ENCODE data around the gene FLG2.

FLG2 gene

DNA sequence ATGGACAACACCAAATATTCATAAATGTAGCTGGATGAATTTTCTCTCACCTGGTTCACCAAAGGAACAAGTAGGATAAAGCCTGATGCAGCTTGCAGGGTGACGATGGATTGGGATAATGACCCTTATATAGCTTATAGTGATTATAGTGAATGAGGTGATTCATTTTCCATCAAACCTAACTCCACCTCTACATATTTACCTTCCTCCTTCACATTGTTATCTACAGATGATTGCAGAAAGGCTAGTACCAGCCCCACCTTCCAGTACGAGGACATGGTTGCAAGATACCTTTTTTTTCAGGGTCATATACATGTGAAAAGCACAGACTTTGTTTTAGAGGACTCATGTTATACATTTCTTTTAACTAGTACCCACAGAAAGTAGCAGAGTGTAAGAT is at the start of gene FLG2:
Gene FLG2, minus strand, starts transcription at position 101 of the 400 bp plus-strand sequence. CDS start 1,122 bp downstream, outside the sequence.
- in situ Hi-C loops (cut with MboI; ENCODE audit: low sequenced_read_pairs): no loop called here

DNA sequence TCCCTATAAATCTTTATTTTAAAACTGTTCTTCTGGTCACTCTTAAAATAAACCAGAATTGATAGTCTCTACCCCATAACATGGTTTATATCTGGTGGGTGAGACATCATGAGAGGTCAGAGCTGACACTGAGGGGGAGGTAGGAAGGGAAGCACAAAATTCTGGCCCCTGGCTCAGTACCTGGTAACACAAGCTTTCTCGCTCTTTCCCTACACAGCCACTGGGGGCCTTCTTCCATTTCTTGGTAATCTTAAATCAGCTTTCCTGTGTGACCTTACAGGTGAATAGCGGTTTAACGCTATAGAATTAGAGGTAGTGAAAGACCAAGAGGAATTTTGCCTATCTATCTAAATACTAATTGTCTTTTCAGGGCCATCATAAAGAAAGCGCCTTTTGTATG is 48.9 kb upstream of the FLG2 start:
- in situ Hi-C loops (cut with MboI; ENCODE audit: low sequenced_read_pairs): no loop called here

DNA sequence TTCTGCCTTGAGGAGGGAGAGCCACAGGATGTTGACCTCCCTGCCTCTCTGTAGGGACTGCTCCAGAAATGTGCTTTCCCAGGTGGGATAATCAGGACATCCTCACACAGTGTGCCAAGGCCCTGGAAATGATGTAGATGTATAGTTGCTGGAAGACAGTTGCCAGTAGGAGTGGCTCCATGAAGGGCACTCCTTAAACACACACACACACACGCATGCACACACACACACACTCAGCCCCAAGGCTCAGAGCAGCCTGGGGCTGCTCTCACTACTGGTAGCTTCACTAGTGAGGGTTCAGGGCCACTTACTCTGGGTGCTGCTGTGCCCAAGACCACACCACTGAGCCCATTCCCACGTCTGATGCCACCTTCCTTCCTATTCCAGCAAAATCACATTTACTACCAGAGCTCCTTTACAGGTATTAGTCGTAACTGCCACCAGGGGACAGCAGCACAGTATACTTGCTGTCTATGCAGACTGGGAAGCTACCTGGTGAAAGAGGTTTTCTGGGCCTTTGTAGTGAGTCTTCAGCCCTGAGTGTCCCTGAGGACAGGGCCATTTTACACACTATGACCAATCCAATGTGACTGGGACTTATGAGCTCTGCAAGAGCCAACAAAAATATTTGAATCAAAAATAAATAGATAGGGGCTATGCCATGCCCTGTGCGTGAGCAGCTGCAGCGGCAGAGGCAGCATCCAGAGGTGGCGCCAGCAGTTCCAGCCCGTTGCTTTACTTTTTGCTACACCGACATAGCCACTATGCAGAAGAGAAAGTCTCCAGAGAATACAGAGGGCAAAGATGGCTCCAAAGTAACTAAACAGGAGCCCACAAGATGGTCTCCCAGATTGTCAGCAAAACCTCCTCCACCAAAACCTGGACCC is 39.2 kb upstream of the FLG2 start:
- in situ Hi-C loops (cut with MboI; ENCODE audit: low sequenced_read_pairs): no loop called here

DNA sequence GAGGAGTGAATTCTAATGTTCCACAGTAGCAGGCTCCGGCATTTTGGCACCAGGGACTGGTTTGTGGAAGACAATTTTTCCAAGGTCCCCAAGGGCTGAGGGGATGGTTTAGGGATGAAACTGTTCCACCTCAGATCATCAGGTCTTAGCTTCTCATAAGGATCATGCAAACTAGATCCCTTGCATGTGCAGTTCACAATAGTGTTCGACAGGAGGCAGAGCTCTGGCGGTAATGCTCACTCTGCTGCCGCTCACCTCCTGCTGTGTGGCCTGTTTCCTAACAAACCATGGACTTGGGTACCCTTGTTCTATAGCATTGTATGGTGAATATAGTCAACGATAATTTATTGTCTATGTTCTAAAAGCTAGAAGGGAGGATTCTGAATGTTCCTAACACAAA is 37.7 kb upstream of the FLG2 start:
- in situ Hi-C loops (cut with MboI; ENCODE audit: low sequenced_read_pairs): no loop called here

DNA sequence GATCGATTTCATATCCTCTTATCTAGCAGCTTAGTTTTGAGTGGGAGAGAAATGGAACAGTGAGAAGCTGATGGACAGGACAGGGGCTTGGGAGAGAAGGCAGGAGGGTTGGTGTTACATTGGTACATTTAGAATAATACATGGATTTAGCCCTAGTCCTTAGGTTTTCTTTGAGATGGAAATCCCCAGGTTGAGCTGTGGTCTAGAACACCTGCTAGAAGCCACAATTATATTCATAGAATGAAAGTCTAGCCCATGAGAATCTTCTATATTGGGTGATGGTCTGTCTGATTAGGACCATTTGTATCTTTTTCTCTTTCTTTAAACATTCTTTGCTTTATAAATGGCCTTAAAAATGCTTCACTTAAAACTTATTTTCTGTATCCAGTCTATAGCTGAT is 34.3 kb upstream of the FLG2 start:
- in situ Hi-C loops (cut with MboI; ENCODE audit: low sequenced_read_pairs): no loop called here

DNA sequence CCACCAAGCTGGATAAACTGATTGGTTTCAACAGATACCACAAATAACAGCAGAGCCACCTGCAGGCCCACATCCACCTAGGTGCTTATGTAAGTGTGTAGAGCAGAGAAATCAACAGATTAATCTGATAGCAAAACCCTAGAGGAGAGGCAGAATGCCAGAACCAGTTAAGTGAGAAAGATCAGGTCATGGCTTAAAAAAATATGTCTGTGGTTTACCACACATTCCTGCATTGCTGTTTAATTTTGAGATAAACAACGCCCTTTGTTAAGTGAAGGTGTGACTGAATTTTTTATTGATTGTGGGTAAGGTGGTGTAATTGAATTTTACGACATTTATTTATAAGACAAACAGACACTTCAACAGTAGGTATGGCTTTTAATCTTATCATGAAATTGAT is 33.1 kb upstream of the FLG2 start:
- in situ Hi-C loops (cut with MboI; ENCODE audit: low sequenced_read_pairs): no loop called here

DNA sequence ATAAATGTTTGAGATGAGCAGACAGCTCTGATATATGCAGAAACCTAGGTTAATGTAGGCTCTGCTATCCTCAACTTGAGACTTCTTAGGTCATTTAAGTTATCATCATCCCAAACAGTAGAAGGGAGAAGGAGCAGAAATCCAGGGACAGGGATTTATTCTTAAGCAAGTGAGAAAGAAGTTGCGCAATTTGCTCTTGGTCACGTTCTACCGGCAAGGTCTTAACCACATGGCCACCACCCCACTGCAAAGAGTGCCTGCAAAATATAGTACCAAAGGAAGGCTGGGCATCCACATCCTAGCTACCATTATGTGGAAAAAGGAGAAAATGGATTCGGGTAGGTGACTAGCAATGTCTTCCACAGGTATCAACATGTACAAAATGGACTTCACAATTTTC is 29.1 kb upstream of the FLG2 start:
- in situ Hi-C loops (cut with MboI; ENCODE audit: low sequenced_read_pairs): no loop called here

DNA sequence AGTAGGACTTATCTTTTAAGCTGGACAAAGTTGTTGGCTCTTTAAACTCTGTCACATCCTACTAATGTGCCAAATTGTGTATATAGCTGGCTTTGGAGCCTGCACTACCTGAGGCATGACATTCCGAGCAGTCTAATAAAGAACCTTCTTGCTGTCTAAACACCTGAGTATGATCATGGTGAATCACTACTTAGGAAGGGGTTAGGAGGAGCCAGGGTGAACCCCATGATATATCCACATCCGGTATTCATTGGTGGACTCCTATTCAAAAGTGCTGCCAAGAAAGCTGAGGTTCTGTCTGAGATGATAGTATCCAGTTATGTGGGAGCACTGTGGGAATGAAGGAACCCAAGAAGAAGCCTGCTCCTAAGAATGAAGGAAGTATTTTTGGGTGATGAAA is 27.1 kb upstream of the FLG2 start:
- in situ Hi-C loops (cut with MboI; ENCODE audit: low sequenced_read_pairs): no loop called here

DNA sequence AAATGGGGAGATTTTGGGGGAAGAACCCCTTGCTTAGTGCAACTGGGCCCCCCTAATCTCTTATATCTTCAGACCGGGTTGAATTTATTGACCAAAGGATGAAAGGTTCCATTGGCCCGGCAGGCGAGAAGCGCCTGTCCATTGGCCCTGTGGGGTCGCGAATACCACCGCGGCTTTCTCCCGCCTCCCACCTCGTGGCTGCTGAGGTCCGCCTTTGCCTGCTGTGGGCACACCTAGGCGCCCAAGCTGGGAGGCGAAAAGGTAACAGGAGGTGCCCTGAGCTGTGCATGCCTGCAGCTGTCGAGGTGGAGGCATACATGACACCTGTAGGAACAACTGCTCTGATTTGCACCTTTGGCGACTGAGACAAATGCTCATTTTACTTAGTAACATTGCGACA is 21.1 kb upstream of the FLG2 start:
- in situ Hi-C loops (cut with MboI; ENCODE audit: low sequenced_read_pairs): no loop called here

DNA sequence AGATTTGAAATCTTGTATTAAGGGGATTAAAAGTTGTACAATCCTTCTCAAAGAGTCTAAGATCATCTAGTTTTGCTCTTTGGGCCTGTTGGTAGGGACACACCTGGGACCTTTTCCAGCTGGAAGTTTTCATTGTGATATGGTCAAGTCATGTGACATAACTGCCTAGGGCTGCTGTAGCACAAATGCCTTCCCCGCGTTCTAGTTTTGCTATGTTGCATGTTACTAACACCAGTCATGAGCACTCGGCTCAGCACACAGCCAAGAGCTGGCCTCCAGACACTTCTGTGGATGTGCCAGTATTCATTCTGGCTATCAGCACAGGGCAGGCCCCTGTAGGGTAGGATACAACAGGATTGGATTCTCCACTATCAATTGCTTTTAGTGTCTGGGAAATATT is 14.6 kb upstream of the FLG2 start:
- in situ Hi-C loops (cut with MboI; ENCODE audit: low sequenced_read_pairs): no loop called here

DNA sequence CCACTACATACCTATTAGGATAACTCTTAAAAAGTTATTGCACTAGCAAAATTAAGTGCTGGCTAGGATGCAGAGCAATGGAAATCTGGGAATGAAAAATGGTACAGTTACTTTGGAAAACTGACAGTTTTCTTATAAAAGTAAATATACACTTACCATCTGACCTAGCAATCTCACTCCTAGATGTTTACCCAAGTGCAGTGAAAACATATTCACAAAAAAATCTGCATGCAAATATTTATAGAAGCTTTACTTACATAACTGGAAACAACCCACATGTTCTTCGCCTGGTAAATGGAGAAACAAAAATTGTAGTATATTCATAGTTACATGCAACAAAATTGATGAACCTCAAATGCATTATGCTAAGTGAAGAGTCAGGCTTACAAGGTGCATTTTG is 12.9 kb upstream of the FLG2 start:
- in situ Hi-C loops (cut with MboI; ENCODE audit: low sequenced_read_pairs): no loop called here

DNA sequence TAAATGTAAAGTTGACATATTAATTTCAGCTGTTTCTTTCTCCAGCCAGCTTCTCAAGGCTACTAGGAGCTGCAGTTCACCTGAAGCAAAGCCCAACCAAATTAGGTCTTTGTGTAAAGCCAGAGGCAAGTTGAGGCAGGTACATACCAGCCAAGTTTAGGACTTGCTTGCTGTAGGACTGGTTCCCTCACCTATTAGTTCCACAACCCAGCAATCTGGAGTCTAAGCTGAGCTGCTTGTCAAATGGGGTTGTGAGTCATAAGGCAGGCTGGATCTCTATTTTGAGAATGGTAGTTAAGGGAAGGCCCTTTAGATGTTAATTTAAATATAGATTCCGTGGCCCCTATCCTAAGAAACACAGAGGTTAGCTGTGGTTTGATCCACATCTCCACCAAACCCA is 7.6 kb upstream of the FLG2 start:
- in situ Hi-C loops (cut with MboI; ENCODE audit: low sequenced_read_pairs): no loop called here

DNA sequence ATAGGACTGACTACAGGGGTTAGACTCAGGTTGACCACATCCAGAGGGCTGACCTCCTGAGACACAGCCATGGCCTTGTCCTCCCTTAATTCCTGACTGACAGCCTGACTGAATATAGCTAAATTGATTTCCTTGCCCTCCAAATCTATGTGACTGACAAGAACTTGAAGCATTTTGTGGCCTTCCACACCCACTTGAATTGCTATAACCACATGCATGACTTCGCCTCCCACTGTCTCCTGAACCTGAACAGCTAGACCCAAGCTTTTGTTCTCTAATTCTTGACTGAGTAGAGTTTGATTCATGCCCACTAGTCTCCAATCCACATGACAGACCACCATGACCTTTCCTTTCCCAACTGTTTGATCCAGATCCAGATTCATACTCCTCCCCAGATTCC is 3.1 kb downstream of the FLG2 start:
- in situ Hi-C loops (cut with MboI; ENCODE audit: low sequenced_read_pairs): no loop called here

DNA sequence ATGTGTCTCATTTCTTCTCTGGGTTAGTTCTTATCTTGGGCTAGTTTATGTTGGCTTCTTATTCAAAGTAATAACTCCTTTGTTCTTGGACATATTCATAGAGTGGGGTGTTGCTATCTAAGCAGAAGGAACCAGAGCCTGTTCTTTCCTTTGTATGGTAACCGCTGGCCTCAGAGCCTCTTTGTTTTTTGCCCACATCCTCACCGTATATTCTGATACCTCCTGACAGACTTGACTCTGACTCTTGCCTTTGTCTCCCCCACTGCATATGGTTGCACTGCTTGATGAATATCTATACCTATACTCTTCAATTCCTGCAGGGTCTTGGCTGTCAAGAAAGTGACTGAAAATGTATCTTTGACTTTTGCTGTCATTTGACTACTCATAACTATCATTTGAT is 10.2 kb downstream of the FLG2 start:
- in situ Hi-C loops (cut with MboI; ENCODE audit: low sequenced_read_pairs): no loop called here

DNA sequence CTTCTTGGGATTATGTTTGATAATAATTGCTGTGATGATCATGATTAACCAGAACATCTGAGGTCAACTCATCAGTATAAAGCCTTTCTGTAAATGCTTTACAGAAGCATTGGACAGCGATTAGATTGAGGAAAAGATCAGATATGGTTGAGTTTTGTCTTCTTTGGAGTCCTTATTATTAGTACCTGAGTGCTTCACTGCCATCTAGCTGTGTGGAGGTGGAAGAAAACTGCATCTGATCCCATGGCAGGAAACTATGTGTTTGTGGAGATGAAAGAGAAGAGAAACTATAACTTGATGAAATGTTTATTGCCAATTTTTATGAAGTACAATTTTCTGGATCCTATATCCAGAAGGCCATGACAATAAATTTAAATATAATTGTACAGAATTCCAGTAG is 11.4 kb downstream of the FLG2 start:
- in situ Hi-C loops (cut with MboI; ENCODE audit: low sequenced_read_pairs): no loop called here

DNA sequence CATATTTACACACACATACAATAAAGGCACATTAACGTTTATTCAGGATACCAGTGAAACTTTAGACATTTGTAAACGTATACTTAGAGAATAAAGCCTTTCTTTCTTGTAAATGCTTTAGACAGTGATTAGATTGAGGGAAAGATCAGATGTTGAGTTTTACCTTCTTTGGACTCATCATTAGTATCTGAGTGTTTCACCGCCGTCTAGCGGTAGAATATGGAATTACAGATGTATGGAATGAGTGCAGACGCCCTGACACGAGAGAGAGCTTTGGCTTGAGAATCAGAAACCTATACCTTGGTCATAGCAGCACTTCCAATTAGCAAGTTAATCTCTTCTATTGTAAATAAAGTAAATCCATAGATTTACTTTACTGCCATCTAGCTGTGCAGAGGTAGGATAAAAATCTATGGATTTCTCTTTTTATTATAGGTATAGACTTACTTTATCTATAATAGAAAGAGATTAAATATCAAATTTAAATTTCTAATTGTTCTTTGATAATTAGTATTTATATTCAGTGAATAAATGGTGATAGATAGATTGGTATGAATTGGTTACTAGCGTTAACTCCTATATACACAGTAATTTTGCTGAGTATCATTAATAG is 12.6 kb downstream of the FLG2 start:
- in situ Hi-C loops (cut with MboI; ENCODE audit: low sequenced_read_pairs): no loop called here

DNA sequence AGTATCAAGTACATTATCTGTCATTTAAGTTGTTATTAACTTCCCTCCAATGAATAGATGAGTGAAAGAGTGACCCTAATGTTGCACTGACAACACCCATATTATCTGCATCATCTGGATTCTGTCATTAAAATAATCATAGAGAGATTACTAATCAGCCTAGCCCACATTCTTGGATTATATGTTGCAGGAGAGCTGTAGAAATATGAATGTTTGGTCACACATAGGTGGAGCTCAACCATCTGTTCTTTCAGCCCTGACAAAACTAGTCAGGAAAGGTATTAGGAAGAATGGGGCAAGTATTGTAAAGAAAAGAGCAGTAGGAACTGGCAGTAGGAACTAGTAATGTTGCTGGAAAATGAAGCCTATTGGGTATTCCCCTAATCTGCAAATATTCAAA is 15.4 kb downstream of the FLG2 start:
- in situ Hi-C loops (cut with MboI; ENCODE audit: low sequenced_read_pairs): no loop called here

DNA sequence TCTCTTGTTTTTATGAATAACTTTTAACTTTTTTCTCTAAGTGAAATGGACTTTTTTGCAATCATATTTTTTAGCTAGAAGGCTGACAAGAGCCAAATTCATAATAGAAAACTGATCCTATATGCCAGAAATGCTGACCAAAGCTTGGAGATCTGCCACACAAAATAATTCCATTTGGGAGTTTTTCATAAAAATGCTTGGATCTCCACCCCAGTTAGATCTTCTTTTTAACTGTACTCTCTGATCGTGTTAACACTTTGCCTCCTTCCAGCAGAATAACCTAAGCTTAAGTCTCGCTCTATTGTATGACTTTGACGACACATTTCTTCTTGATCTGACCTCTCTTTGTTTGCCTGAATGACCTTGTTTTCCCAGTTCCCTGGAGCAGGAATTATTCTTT is 16.8 kb downstream of the FLG2 start:
- in situ Hi-C loops (cut with MboI; ENCODE audit: low sequenced_read_pairs): no loop called here

DNA sequence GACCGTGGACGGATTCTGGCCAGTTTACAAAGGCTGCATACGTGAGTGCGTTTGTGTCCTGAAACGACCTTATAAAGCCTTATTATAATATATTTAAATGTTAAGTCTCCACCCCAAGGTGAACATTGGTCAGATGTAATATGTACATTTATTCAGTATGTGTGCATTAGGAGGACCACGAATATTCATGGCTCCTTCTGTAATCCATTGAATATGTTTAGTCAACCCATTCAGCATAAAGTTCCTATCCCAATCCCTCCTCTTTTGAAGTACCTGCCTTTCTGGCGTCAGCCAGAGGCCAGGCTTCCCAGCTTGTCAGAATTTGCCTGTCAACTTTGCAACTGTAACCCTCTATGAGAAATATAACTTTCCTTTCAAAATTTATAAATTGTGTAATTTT is 24.4 kb downstream of the FLG2 start:
- in situ Hi-C loops (cut with MboI; ENCODE audit: low sequenced_read_pairs): no loop called here

DNA sequence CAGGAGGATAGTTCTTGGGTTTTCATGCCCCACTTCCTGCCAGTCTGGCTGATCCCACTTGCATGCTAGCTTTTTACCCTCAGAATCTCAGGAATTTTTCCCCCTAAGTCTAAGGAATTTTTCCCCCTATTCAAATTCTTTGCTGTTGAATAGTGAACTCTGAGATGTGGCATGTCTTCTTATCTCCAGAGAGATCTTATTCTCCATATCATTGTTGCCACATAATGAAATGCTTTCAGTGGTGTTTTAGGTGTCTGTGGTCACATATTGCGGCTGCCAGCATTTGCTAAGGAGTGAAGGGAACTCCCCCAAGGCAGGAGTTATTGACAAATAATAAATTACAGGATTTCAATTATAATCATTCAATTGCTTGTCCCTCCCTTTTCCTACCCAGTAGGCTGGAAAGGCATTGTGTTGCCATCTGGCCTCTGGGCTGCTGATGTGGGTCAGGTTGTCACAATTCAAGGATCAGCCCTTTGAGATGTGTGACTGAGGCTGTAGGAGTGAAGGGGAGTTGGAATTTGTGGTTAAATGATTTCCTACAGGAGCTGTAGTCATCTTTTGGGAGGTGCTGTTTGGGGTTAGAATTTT is 30.9 kb downstream of the FLG2 start:
- in situ Hi-C loops (cut with MboI; ENCODE audit: low sequenced_read_pairs): no loop called here

DNA sequence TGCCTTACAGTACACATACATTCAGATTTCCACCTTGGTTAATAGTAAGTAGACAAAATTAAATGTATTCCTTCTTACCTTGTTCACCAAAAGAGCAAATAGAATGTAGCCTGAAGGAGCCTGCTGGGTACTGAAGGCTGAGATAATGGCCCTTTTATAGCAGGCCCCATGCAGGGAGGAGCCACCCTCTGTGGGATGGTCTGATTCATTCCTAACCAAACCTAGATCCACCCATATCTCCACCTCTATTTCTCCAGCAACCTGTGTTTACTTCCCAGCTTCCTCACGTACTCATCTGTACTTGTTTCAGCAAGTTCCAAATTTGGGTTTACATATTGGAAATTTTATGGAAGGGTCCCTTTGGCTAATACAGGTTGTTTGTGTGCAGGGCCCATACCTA is 34.7 kb downstream of the FLG2 start, which contains the start of gene FLG:
Gene FLG, minus strand, starts transcription at position 129 of the 400 bp plus-strand sequence. CDS start 9,783 bp downstream, outside the sequence.
- in situ Hi-C loops (cut with MboI; ENCODE audit: low sequenced_read_pairs): no loop called here

DNA sequence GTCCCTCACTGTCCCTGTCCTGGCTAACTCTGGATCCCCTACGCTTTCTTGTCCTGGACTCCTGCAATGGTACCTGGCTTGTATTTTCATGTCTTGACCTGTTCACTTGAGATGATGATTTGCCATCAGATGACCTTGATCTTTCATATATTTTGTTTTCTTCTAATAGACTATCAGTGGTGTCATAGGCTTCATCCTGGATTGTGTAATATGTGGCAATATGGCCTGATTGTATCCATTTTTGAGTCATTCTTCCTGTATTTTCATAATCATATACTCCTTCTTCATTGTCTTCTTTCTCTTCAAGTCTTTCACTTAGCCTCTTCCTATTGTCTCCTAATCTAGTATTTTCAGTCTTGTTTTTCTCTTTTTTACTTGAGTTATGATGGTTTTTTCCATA is 45.8 kb downstream of the FLG2 start:
- in situ Hi-C loops (cut with MboI; ENCODE audit: low sequenced_read_pairs): no loop called here
